Mucosa of rectum (tissue), 2 donors: ENCODE data around the gene PDE4B.

Experiments
- H3K27ac ChIP-seq, 2 donors: one replicate each; pipeline ENCODE4 v1.7.0; 2013; ENCODE audit warnings: inconsistent platforms in 2 of 2, low read depth in 2 of 2, low read length in 2 of 2
- H3K27me3 ChIP-seq, 2 donors: one replicate each; pipeline ENCODE4 v1.7.0; 2013; ENCODE audit warnings: low read length in 2 of 2; ENCODE audit not compliant: control insufficient read depth in 2 of 2, insufficient read depth in 2 of 2
- H3K36me3 ChIP-seq, 2 donors: one replicate each; pipeline ENCODE4 v1.7.0; 2013; ENCODE audit warnings: low read length in 2 of 2; ENCODE audit not compliant: control insufficient read depth in 2 of 2, insufficient read depth in 2 of 2
- H3K4me1 ChIP-seq, 2 donors: one replicate each; pipeline ENCODE4 v1.7.0; 2013; ENCODE audit warnings: low read length in 2 of 2, mild to moderate bottlenecking in 1 of 2; ENCODE audit not compliant: control insufficient read depth in 2 of 2, insufficient read depth in 2 of 2
- H3K4me3 ChIP-seq, 2 donors: one replicate each; pipeline ENCODE4 v1.7.0; 2013; ENCODE audit warnings: low read length in 2 of 2
- H3K9ac ChIP-seq, 2 donors: one replicate each; pipeline ENCODE4 v1.7.0; 2013; ENCODE audit warnings: low read length in 2 of 2, low read depth in 1 of 2, mild to moderate bottlenecking in 1 of 2
- H3K9me3 ChIP-seq, 2 donors: one replicate each; pipeline ENCODE4 v1.7.0; 2013; ENCODE audit warnings: low read length in 2 of 2; ENCODE audit not compliant: control insufficient read depth in 2 of 2
- donor health status: healthy.
- donor health status: Normal muscosa, but diverticular disease.

Gene PDE4B

GRCh38 chr1:66028035-66028434, 235.3 kb downstream of the PDE4B start:
- no peaks in the 10 kb centered on the region for H3K4me1 ChIP-seq
- no peak overlapping the region for H3K9ac ChIP-seq
- no peaks in the 10 kb centered on the region for H3K36me3 ChIP-seq
- no peak overlapping the region for H3K4me3 ChIP-seq
- no peak overlapping the region for H3K27ac ChIP-seq
- no peaks in the 10 kb centered on the region for H3K27me3 ChIP-seq
- H3K9me3 ChIP-seq: no peaks in the 10 kb centered on the region

GRCh38 chr1:66033781-66034180, 241.1 kb downstream of the PDE4B start:
- Histone ChIP-seq H3K4me3 (no peak overlapping the region), H3K9ac (no peak overlapping the region), H3K36me3 (no peaks in the 10 kb centered on the region), H3K27ac (no peak overlapping the region), H3K9me3 (no peaks in the 10 kb centered on the region), H3K27me3 (no peaks in the 10 kb centered on the region), H3K4me1 (no peaks in the 10 kb centered on the region)

- H3K4me1 ChIP-seq: no peaks in the 10 kb centered on the region
- no peak overlapping the region for H3K9ac ChIP-seq
- no peaks in the 10 kb centered on the region for H3K27me3 ChIP-seq
- H3K27ac ChIP-seq: no peak overlapping the region
- H3K4me3 ChIP-seq: no peak overlapping the region
- no peaks in the 10 kb centered on the region for H3K36me3 ChIP-seq
- H3K9me3 ChIP-seq: no peaks in the 10 kb centered on the region
Observed at GRCh38 chr1:66035616-66036245, 243.0 kb downstream of the PDE4B start.

GRCh38 chr1:66041654-66042053, 249.0 kb downstream of the PDE4B start:
- Histone ChIP-seq H3K4me1 (no peaks in the 10 kb centered on the region), H3K9me3 (no peaks in the 10 kb centered on the region), H3K9ac (no peak overlapping the region), H3K4me3 (no peak overlapping the region), H3K27me3 (no peaks in the 10 kb centered on the region), H3K36me3 (no peaks in the 10 kb centered on the region), H3K27ac (no peak overlapping the region)

GRCh38 chr1:66043186-66043585, 250.5 kb downstream of the PDE4B start:
- H3K27ac ChIP-seq: no peak overlapping the region
- no peaks in the 10 kb centered on the region for H3K4me1 ChIP-seq
- no peaks in the 10 kb centered on the region for H3K36me3 ChIP-seq
- H3K4me3 ChIP-seq: no peak overlapping the region
- no peaks in the 10 kb centered on the region for H3K9me3 ChIP-seq
- H3K27me3 ChIP-seq: no peaks in the 10 kb centered on the region
- H3K9ac ChIP-seq: no peak overlapping the region

GRCh38 chr1:66044912-66045311, 252.2 kb downstream of the PDE4B start:
- H3K27ac ChIP-seq: no peak overlapping the region
- no peaks in the 10 kb centered on the region for H3K36me3 ChIP-seq
- H3K9ac ChIP-seq: no peak overlapping the region
- no peaks in the 10 kb centered on the region for H3K4me1 ChIP-seq
- no peaks in the 10 kb centered on the region for H3K27me3 ChIP-seq
- H3K4me3 ChIP-seq: no peak overlapping the region
- no peaks in the 10 kb centered on the region for H3K9me3 ChIP-seq

GRCh38 chr1:66046415-66046814, 253.7 kb downstream of the PDE4B start:
- H3K36me3 ChIP-seq: no peaks in the 10 kb centered on the region
- H3K27ac ChIP-seq: no peak overlapping the region
- no peak overlapping the region for H3K4me3 ChIP-seq
- no peaks in the 10 kb centered on the region for H3K27me3 ChIP-seq
- no peak overlapping the region for H3K9ac ChIP-seq
- H3K9me3 ChIP-seq: no peaks in the 10 kb centered on the region
- H3K4me1 ChIP-seq: no peaks in the 10 kb centered on the region

GRCh38 chr1:66048011-66048410, 255.3 kb downstream of the PDE4B start:
- Histone ChIP-seq H3K36me3 (no peaks in the 10 kb centered on the region), H3K9me3 (no peaks in the 10 kb centered on the region), H3K4me3 (no peak overlapping the region), H3K4me1 (no peaks in the 10 kb centered on the region), H3K27me3 (no peaks in the 10 kb centered on the region), H3K9ac (no peak overlapping the region), H3K27ac (no peak overlapping the region)

GRCh38 chr1:66050123-66050522, 257.4 kb downstream of the PDE4B start:
- Histone ChIP-seq H3K36me3 (no peaks in the 10 kb centered on the region), H3K4me1 (no peaks in the 10 kb centered on the region), H3K27ac (no peak overlapping the region), H3K4me3 (no peak overlapping the region), H3K9ac (no peak overlapping the region), H3K9me3 (no peaks in the 10 kb centered on the region), H3K27me3 (no peaks in the 10 kb centered on the region)

GRCh38 chr1:66050633-66051032, 257.9 kb downstream of the PDE4B start:
- H3K9me3 ChIP-seq: no peaks in the 10 kb centered on the region
- no peaks in the 10 kb centered on the region for H3K4me1 ChIP-seq
- no peaks in the 10 kb centered on the region for H3K27me3 ChIP-seq
- H3K27ac ChIP-seq: no peak overlapping the region
- H3K36me3 ChIP-seq: no peaks in the 10 kb centered on the region
- no peak overlapping the region for H3K4me3 ChIP-seq
- H3K9ac ChIP-seq: no peak overlapping the region

- Histone ChIP-seq H3K27me3 (no peaks in the 10 kb centered on the region), H3K9me3 (no peaks in the 10 kb centered on the region), H3K36me3 (no peaks in the 10 kb centered on the region), H3K9ac (no peak overlapping the region), H3K4me1 (no peaks in the 10 kb centered on the region), H3K27ac (no peak overlapping the region), H3K4me3 (no peak overlapping the region)
Observed at GRCh38 chr1:66055092-66055491, 262.4 kb downstream of the PDE4B start.
